Measurements from ENCODE around the gene PRMT7.

Gene PRMT7

GRCh38 chr16:68383858-68384257 lies 73.0 kb downstream of the PRMT7 start:
- peak; percentile 14 for FAIRE-seq
- DNase-seq (ENCODE audit: insufficient read length): no peak
- TF ChIP-seq TAF1 (IDR thresholded peaks at IDR 0.05; ENCODE audit: borderline replicate concordance, low read depth, low read length) (no peak), POLR2AphosphoS5 (IDR thresholded peaks at IDR 0.05; ENCODE audit: low read depth, low read length) (no peak), POLR2A (IDR thresholded peaks at IDR 0.05; ENCODE audit: low read depth, low read length) (no peak)

GRCh38 chr16:68384288-68385161 lies 73.7 kb downstream of the PRMT7 start:
- DNase-seq (ENCODE audit: insufficient read length) (no peak), FAIRE-seq (peak; percentile 38)

GRCh38 chr16:68385371-68385770 lies 74.6 kb downstream of the PRMT7 start:
- TF ChIP-seq POLR2A (IDR thresholded peaks at IDR 0.05; ENCODE audit: low read depth, low read length) (no peak), TAF1 (IDR thresholded peaks at IDR 0.05; ENCODE audit: borderline replicate concordance, low read depth, low read length) (no peak), POLR2AphosphoS5 (IDR thresholded peaks at IDR 0.05; ENCODE audit: low read depth, low read length) (no peak)
- FAIRE-seq: no peak
- no peak for DNase-seq (ENCODE audit: insufficient read length)

More at GRCh38 chr16:68384288-68385161, 73.7 kb downstream of the PRMT7 start:
- TF ChIP-seq TAF1 (IDR thresholded peaks at IDR 0.05; ENCODE audit: borderline replicate concordance, low read depth, low read length): no peak
- no peak for TF ChIP-seq POLR2A (IDR thresholded peaks at IDR 0.05; ENCODE audit: low read depth, low read length)
- TF ChIP-seq POLR2AphosphoS5 (IDR thresholded peaks at IDR 0.05; ENCODE audit: low read depth, low read length): no peak

GRCh38 chr16:68386628-68387027 lies 75.8 kb downstream of the PRMT7 start:
- FAIRE-seq: no peak
- TF ChIP-seq POLR2AphosphoS5 (IDR thresholded peaks at IDR 0.05; ENCODE audit: low read depth, low read length) (no peak), TAF1 (IDR thresholded peaks at IDR 0.05; ENCODE audit: borderline replicate concordance, low read depth, low read length) (no peak), POLR2A (IDR thresholded peaks at IDR 0.05; ENCODE audit: low read depth, low read length) (no peak)
- no peak for DNase-seq (ENCODE audit: insufficient read length)

- no peak for TF ChIP-seq POLR2A (IDR thresholded peaks at IDR 0.05; ENCODE audit: low read depth, low read length)
- no peak for TF ChIP-seq TAF1 (IDR thresholded peaks at IDR 0.05; ENCODE audit: borderline replicate concordance, low read depth, low read length)
- TF ChIP-seq POLR2AphosphoS5 (IDR thresholded peaks at IDR 0.05; ENCODE audit: low read depth, low read length): no peak
- DNase-seq (ENCODE audit: insufficient read length) (no peak), FAIRE-seq (no peak)
These were observed 76.5 kb downstream of the PRMT7 start for GRCh38 chr16:68387301-68387700.

GRCh38 chr16:68388124-68388523 lies 77.3 kb downstream of the PRMT7 start:
- TF ChIP-seq POLR2AphosphoS5 (IDR thresholded peaks at IDR 0.05; ENCODE audit: low read depth, low read length): no peak
- no peak for TF ChIP-seq POLR2A (IDR thresholded peaks at IDR 0.05; ENCODE audit: low read depth, low read length)
- TF ChIP-seq TAF1 (IDR thresholded peaks at IDR 0.05; ENCODE audit: borderline replicate concordance, low read depth, low read length): no peak
- FAIRE-seq (no peak), DNase-seq (ENCODE audit: insufficient read length) (no peak)

- FAIRE-seq: no peak
- TF ChIP-seq TAF1 (IDR thresholded peaks at IDR 0.05; ENCODE audit: borderline replicate concordance, low read depth, low read length) (no peak), POLR2AphosphoS5 (IDR thresholded peaks at IDR 0.05; ENCODE audit: low read depth, low read length) (no peak), POLR2A (IDR thresholded peaks at IDR 0.05; ENCODE audit: low read depth, low read length) (no peak)
- DNase-seq (ENCODE audit: insufficient read length): no peak
These were observed 78.2 kb downstream of the PRMT7 start for GRCh38 chr16:68389006-68389405.

GRCh38 chr16:68389750-68390371 lies 79.0 kb downstream of the PRMT7 start:
- TF ChIP-seq TAF1 (IDR thresholded peaks at IDR 0.05; ENCODE audit: borderline replicate concordance, low read depth, low read length) (no peak), POLR2AphosphoS5 (IDR thresholded peaks at IDR 0.05; ENCODE audit: low read depth, low read length) (no peak), POLR2A (IDR thresholded peaks at IDR 0.05; ENCODE audit: low read depth, low read length) (no peak)
- no peak for FAIRE-seq
- DNase-seq (ENCODE audit: insufficient read length): no peak

GRCh38 chr16:68393333-68393732 lies 82.5 kb downstream of the PRMT7 start:
- TF ChIP-seq POLR2A (IDR thresholded peaks at IDR 0.05; ENCODE audit: low read depth, low read length) (no peak), TAF1 (IDR thresholded peaks at IDR 0.05; ENCODE audit: borderline replicate concordance, low read depth, low read length) (no peak), POLR2AphosphoS5 (IDR thresholded peaks at IDR 0.05; ENCODE audit: low read depth, low read length) (no peak)
- FAIRE-seq (no peak), DNase-seq (ENCODE audit: insufficient read length) (no peak)

- FAIRE-seq: no peak
- TF ChIP-seq TAF1 (IDR thresholded peaks at IDR 0.05; ENCODE audit: borderline replicate concordance, low read depth, low read length) (no peak), POLR2AphosphoS5 (IDR thresholded peaks at IDR 0.05; ENCODE audit: low read depth, low read length) (no peak), POLR2A (IDR thresholded peaks at IDR 0.05; ENCODE audit: low read depth, low read length) (no peak)
- DNase-seq (ENCODE audit: insufficient read length): no peak
These were observed 84.5 kb downstream of the PRMT7 start for GRCh38 chr16:68395167-68395786.

GRCh38 chr16:68395815-68396214 lies 85.0 kb downstream of the PRMT7 start:
- no peak for TF ChIP-seq POLR2AphosphoS5 (IDR thresholded peaks at IDR 0.05; ENCODE audit: low read depth, low read length)
- TF ChIP-seq POLR2A (IDR thresholded peaks at IDR 0.05; ENCODE audit: low read depth, low read length): no peak
- no peak for TF ChIP-seq TAF1 (IDR thresholded peaks at IDR 0.05; ENCODE audit: borderline replicate concordance, low read depth, low read length)
- DNase-seq (ENCODE audit: insufficient read length) (no peak), FAIRE-seq (no peak)
